Measurements from ENCODE around the gene TRPV3. TPM values are rescaled to one million over a fixed set of nuclear protein-coding genes. Genes with fewer than 3 reads are reported as not detected.

TRPV3 gene
- total RNA-seq, 1 experiment from 2014 or later: 1.4 TPM

DNA sequence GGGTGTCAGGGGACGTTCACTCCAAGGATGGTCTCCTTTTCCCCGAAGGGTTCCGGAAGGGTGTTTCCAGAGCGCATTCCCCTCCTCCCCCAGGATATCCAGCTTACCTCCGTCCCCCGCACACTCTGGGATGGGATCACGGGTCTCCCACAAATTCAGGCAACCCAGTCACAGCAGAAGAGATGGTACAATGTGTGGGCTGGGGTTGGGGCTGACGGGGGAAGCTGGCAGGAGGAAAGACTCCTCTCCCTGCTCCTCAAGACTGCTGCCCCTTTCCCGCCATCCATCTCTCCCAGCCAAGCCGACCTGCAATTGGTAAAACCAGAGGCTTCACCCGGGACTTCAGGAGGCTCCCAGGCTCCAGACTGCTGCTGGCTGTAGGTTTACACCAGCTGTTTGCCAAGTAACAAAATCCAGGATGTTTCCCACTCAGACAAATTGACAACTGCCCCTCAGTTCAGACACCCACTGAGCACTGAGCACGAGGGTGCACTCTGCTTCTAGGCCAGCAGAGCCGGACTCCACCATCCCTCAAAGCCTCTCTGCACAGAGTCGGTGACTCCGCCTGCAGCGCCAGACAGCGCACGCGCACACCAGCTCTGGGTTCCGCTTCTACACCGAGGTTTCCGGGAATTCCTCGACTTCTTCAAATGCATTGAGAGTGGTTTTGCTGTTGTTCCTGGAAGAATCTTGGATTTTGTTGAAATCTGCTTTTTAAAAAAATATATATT, 44.1 kb downstream of the TRPV3 start:
- TF ChIP-seq, protein P1, sequence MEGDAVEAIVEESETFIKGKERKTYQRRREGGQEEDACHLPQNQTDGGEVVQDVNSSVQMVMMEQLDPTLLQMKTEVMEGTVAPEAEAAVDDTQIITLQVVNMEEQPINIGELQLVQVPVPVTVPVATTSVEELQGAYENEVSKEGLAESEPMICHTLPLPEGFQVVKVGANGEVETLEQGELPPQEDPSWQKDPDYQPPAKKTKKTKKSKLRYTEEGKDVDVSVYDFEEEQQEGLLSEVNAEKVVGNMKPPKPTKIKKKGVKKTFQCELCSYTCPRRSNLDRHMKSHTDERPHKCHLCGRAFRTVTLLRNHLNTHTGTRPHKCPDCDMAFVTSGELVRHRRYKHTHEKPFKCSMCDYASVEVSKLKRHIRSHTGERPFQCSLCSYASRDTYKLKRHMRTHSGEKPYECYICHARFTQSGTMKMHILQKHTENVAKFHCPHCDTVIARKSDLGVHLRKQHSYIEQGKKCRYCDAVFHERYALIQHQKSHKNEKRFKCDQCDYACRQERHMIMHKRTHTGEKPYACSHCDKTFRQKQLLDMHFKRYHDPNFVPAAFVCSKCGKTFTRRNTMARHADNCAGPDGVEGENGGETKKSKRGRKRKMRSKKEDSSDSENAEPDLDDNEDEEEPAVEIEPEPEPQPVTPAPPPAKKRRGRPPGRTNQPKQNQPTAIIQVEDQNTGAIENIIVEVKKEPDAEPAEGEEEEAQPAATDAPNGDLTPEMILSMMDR (IDR thresholded peaks at IDR 0.05 in 2 of 3, conservative IDR thresholded peaks at IDR 0.05 in 1 of 3; ENCODE audit: borderline replicate concordance in 1 of 3, insufficient read depth in 1 of 3, low read depth in 2 of 3, low read length in 2 of 3): no peak
- TF ChIP-seq, protein P2, sequence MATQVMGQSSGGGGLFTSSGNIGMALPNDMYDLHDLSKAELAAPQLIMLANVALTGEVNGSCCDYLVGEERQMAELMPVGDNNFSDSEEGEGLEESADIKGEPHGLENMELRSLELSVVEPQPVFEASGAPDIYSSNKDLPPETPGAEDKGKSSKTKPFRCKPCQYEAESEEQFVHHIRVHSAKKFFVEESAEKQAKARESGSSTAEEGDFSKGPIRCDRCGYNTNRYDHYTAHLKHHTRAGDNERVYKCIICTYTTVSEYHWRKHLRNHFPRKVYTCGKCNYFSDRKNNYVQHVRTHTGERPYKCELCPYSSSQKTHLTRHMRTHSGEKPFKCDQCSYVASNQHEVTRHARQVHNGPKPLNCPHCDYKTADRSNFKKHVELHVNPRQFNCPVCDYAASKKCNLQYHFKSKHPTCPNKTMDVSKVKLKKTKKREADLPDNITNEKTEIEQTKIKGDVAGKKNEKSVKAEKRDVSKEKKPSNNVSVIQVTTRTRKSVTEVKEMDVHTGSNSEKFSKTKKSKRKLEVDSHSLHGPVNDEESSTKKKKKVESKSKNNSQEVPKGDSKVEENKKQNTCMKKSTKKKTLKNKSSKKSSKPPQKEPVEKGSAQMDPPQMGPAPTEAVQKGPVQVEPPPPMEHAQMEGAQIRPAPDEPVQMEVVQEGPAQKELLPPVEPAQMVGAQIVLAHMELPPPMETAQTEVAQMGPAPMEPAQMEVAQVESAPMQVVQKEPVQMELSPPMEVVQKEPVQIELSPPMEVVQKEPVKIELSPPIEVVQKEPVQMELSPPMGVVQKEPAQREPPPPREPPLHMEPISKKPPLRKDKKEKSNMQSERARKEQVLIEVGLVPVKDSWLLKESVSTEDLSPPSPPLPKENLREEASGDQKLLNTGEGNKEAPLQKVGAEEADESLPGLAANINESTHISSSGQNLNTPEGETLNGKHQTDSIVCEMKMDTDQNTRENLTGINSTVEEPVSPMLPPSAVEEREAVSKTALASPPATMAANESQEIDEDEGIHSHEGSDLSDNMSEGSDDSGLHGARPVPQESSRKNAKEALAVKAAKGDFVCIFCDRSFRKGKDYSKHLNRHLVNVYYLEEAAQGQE (IDR thresholded peaks at IDR 0.05; ENCODE audit: low read depth): no peak
- TF ChIP-seq, protein P3, sequence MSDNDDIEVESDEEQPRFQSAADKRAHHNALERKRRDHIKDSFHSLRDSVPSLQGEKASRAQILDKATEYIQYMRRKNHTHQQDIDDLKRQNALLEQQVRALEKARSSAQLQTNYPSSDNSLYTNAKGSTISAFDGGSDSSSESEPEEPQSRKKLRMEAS (IDR thresholded peaks at IDR 0.05): no peak
- TF ChIP-seq RAD21 (IDR thresholded peaks at IDR 0.05; ENCODE audit: low read depth) (no peak), SRF (IDR thresholded peaks at IDR 0.05; ENCODE audit: low read depth) (no peak), EZH2phosphoT487 (IDR thresholded peaks at IDR 0.05; ENCODE audit: borderline replicate concordance) (no peak), ZNF274 (IDR thresholded peaks at IDR 0.05; ENCODE audit: low read depth, low read length) (no peak), ELF1 (IDR thresholded peaks at IDR 0.05; ENCODE audit: borderline replicate concordance, low read depth) (no peak), YY1 (IDR thresholded peaks at IDR 0.05; ENCODE audit: extremely low read depth, insufficient replicate concordance, low read depth, low read length) (no peak), POLR2A (IDR thresholded peaks at IDR 0.05; ENCODE audit: borderline replicate concordance, extremely low read depth, insufficient read depth, insufficient read length) (no peak), SIN3A (IDR thresholded peaks at IDR 0.05; ENCODE audit: low read depth) (no peak), EZH2 (IDR thresholded peaks at IDR 0.05) (no peak), EGR1 (IDR thresholded peaks at IDR 0.05; ENCODE audit: low read depth) (no peak), JUND (IDR thresholded peaks at IDR 0.05) (no peak), CEBPB (IDR thresholded peaks at IDR 0.05; ENCODE audit: low read depth) (no peak), CBX3 (IDR thresholded peaks at IDR 0.05; ENCODE audit: low read depth) (no peak), SP1 (IDR thresholded peaks at IDR 0.05; ENCODE audit: low read depth) (no peak), TCF7L2 (IDR thresholded peaks at IDR 0.05; ENCODE audit: borderline replicate concordance, extremely low read depth, insufficient read depth, insufficient read length) (no peak)
- TF ChIP-seq, protein P4, sequence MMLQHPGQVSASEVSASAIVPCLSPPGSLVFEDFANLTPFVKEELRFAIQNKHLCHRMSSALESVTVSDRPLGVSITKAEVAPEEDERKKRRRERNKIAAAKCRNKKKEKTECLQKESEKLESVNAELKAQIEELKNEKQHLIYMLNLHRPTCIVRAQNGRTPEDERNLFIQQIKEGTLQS (IDR thresholded peaks at IDR 0.05): no peak
- Histone ChIP-seq H3K27me3 (ENCODE audit: insufficient read depth, low read length) (no peaks in the 10 kb centered on the region), H3K4me2 (ENCODE audit: low read length) (no peak overlapping the region), H3K4me1 (ENCODE audit: control insufficient read depth in 1 of 2, insufficient read depth in 2 of 2, low read length in 2 of 2) (no peaks in the 10 kb centered on the region), H4K20me1 (ENCODE audit: insufficient read depth) (no peaks in the 10 kb centered on the region), H3K9me2 (ENCODE audit: insufficient read depth) (no peaks in the 10 kb centered on the region), H3K36me3 (ENCODE audit: control insufficient read depth in 1 of 2, insufficient read depth in 2 of 2, low read length in 2 of 2) (no peaks in the 10 kb centered on the region), H3K9me3 (ENCODE audit: control insufficient read depth in 1 of 2, insufficient read depth in 1 of 2, low read depth in 1 of 2, low read length in 2 of 2) (no peaks in the 10 kb centered on the region), H3K79me2 (ENCODE audit: insufficient read depth, low read length) (no peaks in the 10 kb centered on the region), H2AFZ (ENCODE audit: low read depth, low read length, poor library complexity, severe bottlenecking) (no peak overlapping the region), H3K4me3 (replicated peaks in 1 of 2; ENCODE audit: low read depth in 1 of 2, low read length in 2 of 2) (no peak overlapping the region), H3K9ac (ENCODE audit: low read length) (no peak overlapping the region), H3K27ac (ENCODE audit: low read depth, low read length) (no peak overlapping the region)
- DNase-seq (ENCODE audit: low read depth, low spot score) (no peak), ATAC-seq (no peak)
- ChIA-PET CTCF (no interaction called here), POLR2A (no interaction called here), RAD21 (ENCODE audit: low non-redundant PET in 1 of 2, low total read pairs in 2 of 2, uncharacterized antibody in 2 of 2, unreplicated experiment in 2 of 2) (no interaction called here)
- no TSS peak for BruUV-seq (replicated peaks)
- intact Hi-C loops (cut with micrococcal nuclease): no loop called here

Measured in HCT116 (cell line).